SJCRH30 (cell line): ENCODE results near the gene SDR39U1. TPM values are rescaled to one million over a fixed set of nuclear protein-coding genes. Genes with fewer than 3 reads are reported as not detected.

Source experiments
- DNase-seq, 2 experiments: peaks; one replicate each; pipeline ENCODE4 v3.0.0-alpha.2; 2015 to 2020
- H3K27ac ChIP-seq: fragments of 250-450 bp; sonication (Bioruptor Pico); 2 replicates; pipeline ENCODE4 v1.5.1; 2020; ENCODE audit warnings: mild to moderate bottlenecking, moderate library complexity
- H3K27me3 ChIP-seq: fragments of 250-450 bp; sonication (Bioruptor Pico); 2 replicates; pipeline ENCODE4 v1.5.1; 2020; ENCODE audit warnings: mild to moderate bottlenecking, moderate library complexity
- H3K36me3 ChIP-seq: fragments of 250-450 bp; sonication (Bioruptor Pico); 2 replicates; pipeline ENCODE4 v1.5.1; 2020; ENCODE audit warnings: mild to moderate bottlenecking, moderate library complexity
- H3K4me1 ChIP-seq: fragments of 250-450 bp; sonication (Bioruptor Pico); 2 replicates; pipeline ENCODE4 v1.5.1; 2020; ENCODE audit warnings: mild to moderate bottlenecking, moderate library complexity
- H3K4me3 ChIP-seq: fragments of 250-450 bp; sonication (Bioruptor Pico); 2 replicates; pipeline ENCODE4 v1.5.1; 2020; ENCODE audit warnings: mild to moderate bottlenecking, moderate library complexity
- H3K9me3 ChIP-seq: fragments of 250-450 bp; sonication (Bioruptor Pico); replicated peaks from 2 replicates; pipeline ENCODE4 v1.5.1; 2020; ENCODE audit warnings: mild to moderate bottlenecking, moderate library complexity
- total RNA-seq: library from RNA; depleted of rRNA; stranded (reverse); fragments of >200 nt; shearing (Covaris generic); gene quantifications from 2 replicates; pipeline ENCODE4 v1.2.3, GENCODE V29; 2014

Gene SDR39U1
- total RNA-seq, 1 experiment from 2014 or later = 34.1 TPM

DNA sequence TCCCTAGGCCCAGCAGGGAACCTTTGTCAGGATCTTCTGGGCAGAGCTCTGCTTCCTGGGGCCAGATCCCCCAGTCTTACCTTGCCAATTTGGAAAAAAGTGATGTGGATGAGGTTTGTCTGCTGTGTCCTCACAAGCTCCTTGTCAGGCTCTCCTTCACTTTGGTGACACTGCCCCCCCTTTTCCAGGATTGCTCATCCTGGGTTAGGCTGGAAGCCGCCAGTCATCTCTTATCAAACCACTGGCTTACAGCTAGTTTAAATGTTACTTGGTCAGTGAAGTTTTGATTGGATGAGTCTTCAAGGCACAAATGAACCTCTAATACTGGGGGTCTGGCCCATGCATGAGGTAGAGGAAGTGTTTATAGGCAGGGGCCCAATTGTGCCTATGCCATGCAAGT is 28.5 kb downstream of the SDR39U1 start:
- no peak overlapping the region for H3K27ac ChIP-seq
- H3K4me3 ChIP-seq = no peak overlapping the region
- H3K36me3 ChIP-seq = no peaks in the 10 kb centered on the region
- H3K9me3 ChIP-seq = no peaks in the 10 kb centered on the region
- H3K27me3 ChIP-seq = no peaks in the 10 kb centered on the region
- no peak for DNase-seq
- H3K4me1 ChIP-seq = no peaks in the 10 kb centered on the region

DNA sequence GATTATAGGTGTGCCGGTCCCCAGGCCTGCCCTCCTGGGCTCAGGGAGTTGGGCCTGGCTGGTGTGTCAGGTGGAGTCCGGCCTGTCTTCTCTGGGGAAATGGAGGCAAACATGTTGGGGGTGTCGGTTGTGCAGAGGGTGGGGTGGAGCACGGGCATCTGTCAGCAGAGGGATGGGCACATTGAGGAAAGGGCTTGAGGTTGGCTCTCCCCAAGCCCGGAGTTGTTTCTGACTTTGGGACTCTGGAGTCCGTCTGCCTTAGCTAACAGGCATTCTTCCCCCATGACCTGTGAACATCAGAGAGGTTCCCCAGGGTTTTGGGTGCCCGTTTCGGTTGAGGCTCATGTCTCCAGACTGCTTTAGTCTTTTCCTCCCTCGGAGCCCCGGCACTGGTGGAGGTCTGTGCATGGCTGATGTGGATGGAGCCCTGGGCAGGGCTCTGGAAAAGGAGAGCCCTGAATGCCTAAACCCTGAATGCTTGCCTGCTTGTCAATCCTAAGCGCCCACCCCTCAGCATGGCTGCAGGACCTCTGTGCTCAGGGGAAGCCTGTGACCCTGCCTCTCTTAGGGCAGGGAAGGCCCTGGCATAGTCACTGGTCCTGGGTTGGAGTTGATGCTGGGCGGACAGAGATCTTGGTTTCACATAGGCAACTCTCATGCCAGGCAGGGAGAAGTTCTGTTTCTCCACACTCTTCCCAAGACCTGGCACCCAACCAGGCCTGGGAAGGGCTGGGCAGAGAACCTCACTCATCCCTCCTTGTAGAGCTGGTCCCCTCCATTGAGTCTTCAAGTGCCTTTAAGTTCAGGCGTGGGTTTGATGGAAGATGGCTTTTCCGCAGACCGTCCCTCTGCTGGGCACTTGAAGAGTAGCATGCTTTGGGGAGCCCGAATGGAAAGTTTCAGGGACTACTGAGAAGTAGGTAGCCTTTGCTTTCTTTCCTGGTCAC is 30.9 kb downstream of the SDR39U1 start:
- Histone ChIP-seq H3K36me3 (no peaks in the 10 kb centered on the region), H3K9me3 (no peaks in the 10 kb centered on the region), H3K4me1 (no peaks in the 10 kb centered on the region), H3K4me3 (no peak overlapping the region), H3K27ac (no peak overlapping the region), H3K27me3 (no peaks in the 10 kb centered on the region)
- DNase-seq = peak; percentile 35 to 71

DNA sequence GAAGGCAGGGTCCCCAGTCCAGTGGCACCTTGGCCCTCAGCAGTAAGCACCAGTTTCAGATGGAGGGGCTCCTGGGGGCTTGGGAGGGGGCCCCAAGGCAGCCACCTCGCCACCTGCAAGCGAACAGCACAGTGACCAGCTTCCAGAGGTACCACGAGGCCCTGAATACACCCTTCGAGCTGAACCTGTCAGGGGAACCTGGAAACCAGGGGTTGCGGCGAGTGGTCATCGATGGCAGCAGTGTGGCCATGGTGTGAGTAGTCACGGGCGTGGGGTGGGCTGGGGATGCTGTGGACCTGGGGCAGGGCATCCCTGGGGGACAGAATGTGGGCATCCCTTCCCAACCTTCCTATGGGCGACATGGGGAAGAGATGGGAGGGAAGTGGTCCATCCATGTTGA is 32.6 kb downstream of the SDR39U1 start:
- Histone ChIP-seq H3K9me3 (no peaks in the 10 kb centered on the region), H3K4me1 (no peaks in the 10 kb centered on the region), H3K27ac (no peak overlapping the region), H3K36me3 (no peaks in the 10 kb centered on the region), H3K4me3 (no peak overlapping the region), H3K27me3 (no peaks in the 10 kb centered on the region)
- no peak for DNase-seq

DNA sequence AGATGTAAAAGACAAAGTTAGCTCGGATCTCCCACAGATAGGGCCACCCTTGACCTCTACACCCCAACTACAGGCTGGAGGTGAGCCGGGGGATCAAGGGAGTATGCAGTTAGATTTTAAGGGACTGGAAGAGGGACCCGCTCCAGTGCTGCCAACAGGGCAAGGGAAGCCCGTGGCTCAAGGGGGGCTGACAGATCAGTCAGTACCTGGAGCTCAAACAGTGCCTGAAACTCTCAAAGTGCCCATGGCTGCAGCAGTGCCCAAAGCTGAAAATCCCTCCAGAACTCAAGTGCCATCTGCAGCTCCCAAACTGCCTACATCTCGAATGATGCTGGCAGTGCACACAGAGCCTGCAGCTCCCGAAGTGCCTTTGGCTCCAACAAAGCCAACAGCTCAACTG is 33.4 kb downstream of the SDR39U1 start:
- Histone ChIP-seq H3K36me3 (no peaks in the 10 kb centered on the region), H3K27ac (no peak overlapping the region), H3K9me3 (no peaks in the 10 kb centered on the region), H3K4me1 (no peaks in the 10 kb centered on the region), H3K27me3 (no peaks in the 10 kb centered on the region), H3K4me3 (no peak overlapping the region)
- no peak for DNase-seq

DNA sequence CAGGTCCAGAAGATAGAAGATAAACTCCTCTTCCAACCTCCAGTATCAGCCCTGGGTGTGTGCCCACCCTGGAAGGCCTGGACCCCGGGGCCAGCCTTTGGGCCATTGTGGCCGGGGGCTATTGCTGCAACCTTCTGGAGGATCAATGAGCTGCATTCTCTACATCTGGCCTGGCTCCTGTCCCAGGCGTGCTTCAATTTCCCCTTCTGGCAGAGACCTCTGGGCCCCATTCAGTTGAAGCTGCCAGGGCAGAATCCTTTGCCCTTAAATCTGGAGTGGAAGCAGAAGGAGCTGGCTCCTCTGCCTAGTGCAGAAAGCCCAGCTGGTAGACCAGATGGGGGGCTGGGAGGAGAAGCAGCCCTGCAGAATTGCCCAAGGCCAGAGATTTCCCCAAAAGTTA is 33.8 kb downstream of the SDR39U1 start:
- Histone ChIP-seq H3K4me1 (no peaks in the 10 kb centered on the region), H3K27me3 (no peaks in the 10 kb centered on the region), H3K36me3 (no peaks in the 10 kb centered on the region), H3K27ac (no peak overlapping the region), H3K4me3 (no peak overlapping the region), H3K9me3 (no peaks in the 10 kb centered on the region)
- no peak for DNase-seq

DNA sequence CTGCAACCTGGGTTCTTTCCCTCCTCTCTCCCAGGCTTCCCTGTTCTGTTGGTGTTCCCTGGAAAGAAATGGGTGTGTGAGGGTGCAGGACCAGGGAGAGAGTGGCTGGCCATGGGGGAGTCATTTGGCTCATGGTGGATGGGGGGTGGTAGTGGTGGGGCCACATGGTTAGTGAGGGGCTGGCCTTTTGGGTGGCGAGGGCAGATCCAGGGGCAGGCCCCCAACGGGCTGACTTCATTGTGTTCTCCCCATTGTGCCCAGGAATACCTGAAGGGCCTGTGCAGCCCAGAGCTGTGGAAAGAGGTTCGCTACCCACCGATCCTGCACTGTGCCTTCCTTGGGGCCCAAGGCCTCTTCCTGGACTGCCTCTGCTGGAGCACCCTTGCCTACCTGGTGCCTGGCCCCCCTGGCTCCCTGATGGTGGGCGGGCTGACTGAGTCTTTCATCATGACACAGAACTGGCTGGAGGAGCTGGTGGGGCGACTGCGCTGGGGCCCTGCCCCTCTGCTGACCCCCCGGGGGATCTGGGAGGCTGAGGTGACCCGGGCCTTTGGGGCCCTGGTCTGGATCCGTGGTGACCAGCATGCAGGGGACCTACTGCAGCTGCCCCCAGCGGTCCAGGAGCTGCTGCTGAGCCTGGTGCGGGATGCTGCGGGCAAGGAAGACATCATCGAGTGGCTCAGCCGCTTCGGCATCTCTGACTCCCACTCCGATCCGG is 34.8 kb downstream of the SDR39U1 start:
- no peak overlapping the region for H3K27ac ChIP-seq
- H3K9me3 ChIP-seq = no peaks in the 10 kb centered on the region
- DNase-seq = no peak
- no peaks in the 10 kb centered on the region for H3K36me3 ChIP-seq
- no peak overlapping the region for H3K4me3 ChIP-seq
- H3K27me3 ChIP-seq = no peaks in the 10 kb centered on the region
- 0 out of 2 replicates have a peak, but pooled peaks cover 4% of the 10 kb centered on the region for H3K4me1 ChIP-seq

DNA sequence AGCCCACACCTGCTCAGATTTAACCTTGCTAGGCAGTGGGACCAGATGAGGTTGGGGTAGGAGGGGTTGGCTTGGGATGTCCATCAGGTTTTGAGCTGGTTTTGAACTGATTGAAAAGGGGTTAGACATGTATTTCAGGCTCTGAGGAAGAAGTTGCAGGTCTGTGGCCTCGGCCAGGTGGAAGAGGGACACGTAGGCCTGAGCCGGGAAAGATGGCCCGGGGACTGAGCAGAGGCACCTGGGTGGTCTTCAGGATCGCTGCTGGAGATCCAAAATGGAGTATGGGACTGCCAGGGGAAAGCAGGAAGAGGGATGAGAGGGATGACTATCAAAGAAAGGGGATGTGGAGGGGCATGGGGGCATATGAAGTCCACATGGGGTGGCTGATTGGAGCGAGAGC is 36.2 kb downstream of the SDR39U1 start:
- no peak for DNase-seq
- Histone ChIP-seq H3K27ac (no peak overlapping the region), H3K9me3 (no peaks in the 10 kb centered on the region), H3K4me3 (no peak overlapping the region), H3K27me3 (no peaks in the 10 kb centered on the region), H3K4me1 (0 out of 2 replicates have a peak, but pooled peaks cover 4% of the 10 kb centered on the region), H3K36me3 (no peaks in the 10 kb centered on the region)

DNA sequence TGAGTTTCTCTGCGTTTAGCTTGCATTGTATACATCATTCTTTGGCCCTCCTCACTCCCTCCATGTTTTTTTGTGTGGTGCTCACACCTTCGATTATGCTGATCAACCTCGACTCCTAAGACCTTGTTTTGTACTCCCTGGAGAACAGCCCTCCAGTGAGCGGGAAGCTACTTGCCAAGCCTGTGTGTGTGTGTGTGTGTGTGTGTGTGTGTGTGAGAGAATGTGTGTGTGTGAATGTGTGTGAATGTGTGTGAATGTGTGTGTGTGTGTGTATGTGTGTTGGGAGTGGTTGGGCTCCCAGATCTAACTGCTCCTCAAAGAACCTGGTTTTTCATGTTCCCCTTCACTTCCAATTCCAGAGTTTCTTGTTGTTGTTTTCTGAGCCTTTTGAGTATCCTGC is 37.8 kb downstream of the SDR39U1 start:
- Histone ChIP-seq H3K4me1 (0 out of 2 replicates have a peak, but pooled peaks cover 4% of the 10 kb centered on the region), H3K9me3 (no peaks in the 10 kb centered on the region)
- no peak for DNase-seq

DNA sequence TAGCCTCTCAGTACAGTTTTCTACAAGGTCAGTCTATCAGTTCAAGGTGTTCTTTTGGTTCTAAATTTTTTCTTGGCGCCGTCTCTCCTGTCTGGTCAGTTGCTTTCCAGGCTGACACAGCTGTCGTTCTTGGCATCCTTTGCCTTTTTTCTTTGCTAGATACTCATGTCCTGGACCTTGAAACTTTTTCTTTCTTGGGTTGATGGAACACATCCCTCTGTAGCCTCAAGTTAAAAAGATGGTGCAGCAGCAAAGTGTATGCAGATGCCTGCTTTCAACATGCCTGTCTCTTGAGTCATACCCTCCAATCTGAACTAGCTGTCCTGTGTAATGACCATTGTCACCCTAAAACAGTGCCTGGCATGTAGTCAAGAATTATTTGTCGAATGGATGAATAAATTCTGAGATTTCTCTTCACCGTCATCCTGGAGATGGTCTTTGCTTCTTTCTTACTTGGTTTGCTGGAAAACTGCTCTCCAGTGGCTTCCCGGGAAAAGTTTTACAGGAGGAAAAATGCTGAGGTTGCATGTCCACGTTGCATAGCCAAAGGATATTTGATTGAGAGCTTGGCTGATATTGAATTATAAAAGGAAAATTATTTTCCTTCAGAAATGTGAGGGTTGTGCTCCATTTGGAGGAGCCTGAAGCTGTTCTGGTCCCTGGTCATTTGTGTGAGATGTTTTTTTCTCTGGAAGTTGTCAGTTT is 39.1 kb downstream of the SDR39U1 start:
- H3K4me3 ChIP-seq = no peak overlapping the region
- no peak overlapping the region for H3K27ac ChIP-seq
- 0 out of 2 replicates have a peak, but pooled peaks cover 4% of the 10 kb centered on the region for H3K4me1 ChIP-seq
- H3K36me3 ChIP-seq = no peaks in the 10 kb centered on the region
- no peaks in the 10 kb centered on the region for H3K9me3 ChIP-seq
- no peak for DNase-seq
- H3K27me3 ChIP-seq = no peaks in the 10 kb centered on the region

More for the DNA sequence above, 37.8 kb downstream of the SDR39U1 start:
- Histone ChIP-seq H3K4me3 (no peak overlapping the region), H3K27me3 (no peaks in the 10 kb centered on the region), H3K27ac (no peak overlapping the region), H3K36me3 (no peaks in the 10 kb centered on the region)

DNA sequence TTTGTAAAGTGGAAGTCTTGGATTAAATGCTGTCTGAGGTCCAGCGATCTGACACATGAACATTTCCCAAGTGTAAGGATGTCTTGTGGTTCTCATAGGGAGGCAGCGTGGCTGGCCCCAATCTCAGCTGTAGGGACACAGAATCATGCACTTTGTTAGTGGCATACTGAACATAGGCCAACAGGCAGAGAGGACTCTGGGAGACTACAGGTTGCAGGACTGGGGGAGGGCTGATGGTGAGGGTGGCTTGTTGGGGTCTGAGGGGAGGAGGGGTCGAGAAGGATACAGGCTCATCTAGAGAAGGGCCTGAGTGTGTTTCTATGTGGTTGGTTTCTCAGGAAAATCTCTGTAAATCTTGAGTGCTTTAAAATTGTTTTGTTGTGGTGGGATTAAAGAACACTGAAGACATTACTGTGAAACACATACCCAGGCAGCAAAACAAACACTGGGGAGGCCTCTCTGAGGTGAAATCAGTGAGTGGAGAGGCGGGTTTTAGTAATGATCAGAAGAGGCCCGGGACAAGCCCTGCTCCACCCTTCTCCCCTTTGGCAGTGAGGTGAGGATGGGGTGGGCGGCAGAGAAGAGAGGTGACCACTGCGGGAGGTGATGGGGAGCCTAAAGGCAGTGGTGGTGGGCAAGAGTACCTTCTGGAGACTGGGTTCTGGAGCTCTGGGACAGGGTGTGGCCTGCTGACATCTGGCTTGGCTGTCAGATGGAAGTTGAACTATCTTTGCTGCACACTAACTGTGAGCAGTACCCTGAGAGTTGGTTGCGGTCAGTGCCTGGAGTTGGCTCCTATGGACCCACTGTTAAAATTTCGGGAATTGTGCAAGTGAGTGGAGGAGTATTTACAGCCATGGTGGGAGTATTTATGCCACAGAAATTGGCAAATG is 40.5 kb downstream of the SDR39U1 start:
- Histone ChIP-seq H3K36me3 (no peaks in the 10 kb centered on the region), H3K27ac (no peak overlapping the region), H3K9me3 (no peaks in the 10 kb centered on the region), H3K27me3 (no peaks in the 10 kb centered on the region), H3K4me1 (peaks cover 9% of the 10 kb centered on the region; the same call in 1 of the 2 replicates), H3K4me3 (no peak overlapping the region)
- DNase-seq = no peak

DNA sequence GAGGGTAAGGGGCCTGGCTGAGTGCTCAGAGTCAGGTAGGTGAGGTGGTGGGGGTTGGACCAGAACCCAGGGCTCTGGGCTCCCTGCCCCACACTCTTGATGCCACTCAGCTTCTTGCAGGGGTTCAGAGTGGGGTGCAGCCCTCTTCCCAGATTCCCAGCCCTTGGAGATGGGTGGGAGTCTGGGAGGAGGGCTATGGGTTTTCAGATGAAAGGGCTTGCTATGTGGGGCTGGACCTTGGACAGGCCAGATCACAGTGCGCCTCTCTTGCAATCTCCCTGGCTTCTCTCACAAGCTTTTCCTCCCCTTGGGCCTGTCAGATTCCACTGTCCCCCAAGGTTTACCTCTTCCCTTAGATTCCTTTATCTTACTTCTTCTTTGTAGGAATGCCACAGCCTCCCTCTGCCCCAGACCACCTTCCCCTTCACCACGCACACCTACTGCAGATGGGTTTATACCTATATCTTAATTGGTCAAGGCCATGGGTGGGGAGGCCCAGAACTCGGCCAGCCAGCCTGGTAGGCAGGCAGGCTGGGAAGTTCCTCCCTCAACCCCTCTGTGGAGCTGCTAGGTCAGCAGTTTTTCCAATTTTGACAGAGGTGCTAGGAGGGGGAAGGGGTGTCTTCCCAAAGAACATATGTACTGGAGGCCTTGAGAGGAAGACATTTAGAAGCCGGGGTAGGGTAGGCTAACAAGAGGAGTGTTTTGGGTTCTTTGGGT is 42.4 kb downstream of the SDR39U1 start:
- Histone ChIP-seq H3K27me3 (no peaks in the 10 kb centered on the region), H3K27ac (no peak overlapping the region), H3K4me1 (peaks cover 9% of the 10 kb centered on the region; the same call in 1 of the 2 replicates), H3K4me3 (no peak overlapping the region), H3K36me3 (no peaks in the 10 kb centered on the region), H3K9me3 (no peaks in the 10 kb centered on the region)
- no peak for DNase-seq

DNA sequence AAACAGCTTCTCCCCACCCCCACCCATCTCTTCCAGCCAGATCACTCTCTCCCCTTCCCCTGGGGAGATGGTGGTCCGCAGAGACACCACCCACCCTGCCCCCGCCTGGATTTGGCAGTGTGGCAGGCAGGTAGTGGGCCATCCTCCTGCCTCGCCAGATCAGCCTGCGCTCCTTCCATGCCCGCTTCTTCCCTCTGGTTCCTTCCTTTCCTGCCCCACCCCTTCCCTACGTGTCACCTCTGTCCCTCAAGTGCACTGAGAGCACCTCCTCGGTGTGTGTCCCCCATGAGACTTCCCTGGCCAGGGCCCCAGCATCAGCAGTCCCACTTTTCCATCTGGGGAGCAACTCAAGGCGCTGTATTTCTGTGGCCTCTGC is 43.1 kb downstream of the SDR39U1 start:
- Histone ChIP-seq H3K27ac (no peak overlapping the region), H3K4me1 (peaks cover 9% of the 10 kb centered on the region; the same call in 1 of the 2 replicates), H3K27me3 (no peaks in the 10 kb centered on the region)

DNA sequence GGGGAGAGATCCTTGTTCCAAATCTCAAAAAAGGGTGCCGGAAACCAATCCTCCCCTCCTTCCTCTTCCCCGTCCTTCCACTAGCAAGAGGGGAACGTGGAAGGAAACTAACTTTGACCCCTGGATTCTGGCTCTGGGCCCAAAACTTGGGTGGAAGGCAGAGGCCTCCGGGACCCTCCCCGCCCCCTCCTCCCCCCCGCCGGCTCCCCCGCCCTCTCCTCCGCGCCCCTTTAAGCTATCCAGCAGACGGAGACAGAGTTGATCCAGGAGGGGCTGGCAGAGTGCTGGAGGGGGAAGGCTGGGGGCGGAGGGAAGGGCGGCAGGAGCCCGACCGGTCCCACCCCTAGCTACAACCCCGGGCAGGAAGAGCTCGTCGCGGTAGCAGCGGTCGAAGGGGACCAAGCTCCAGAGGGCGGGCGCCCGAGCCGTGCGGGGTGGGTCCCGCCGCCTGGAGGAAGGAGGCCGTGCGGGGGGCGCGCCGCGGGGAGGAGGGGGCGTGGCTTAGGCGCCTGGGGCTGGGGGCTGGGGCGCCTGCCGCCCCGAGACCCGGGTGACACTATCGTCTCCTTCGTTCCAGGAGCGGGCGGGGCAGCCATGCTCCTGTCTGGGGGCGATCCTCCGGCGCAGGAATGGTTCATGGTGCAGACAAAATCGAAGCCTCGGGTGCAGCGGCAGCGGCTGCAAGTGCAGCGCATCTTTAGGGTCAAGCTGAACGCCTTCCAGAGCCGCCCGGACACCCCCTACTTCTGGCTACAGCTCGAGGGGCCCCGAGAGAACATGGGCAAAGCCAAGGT is 43.7 kb downstream of the SDR39U1 start, which contains the start of gene NYNRIN:
Gene NYNRIN, plus strand, starts transcription at position 351 of the 794 bp plus-strand sequence. Its CDS starts 244 bp downstream, at position 595.
- Histone ChIP-seq H3K27me3 (no peaks in the 10 kb centered on the region), H3K4me1 (peaks cover 9% of the 10 kb centered on the region; the same call in 1 of the 2 replicates), H3K27ac (no peak within 1 kb of the TSS; the same call in 1 of the 2 replicates), H3K4me3 (peak within 1 kb of the TSS; percentile 64), H3K36me3 (no peaks in the 10 kb centered on the region), H3K9me3 (no peaks in the 10 kb centered on the region)
- DNase-seq = peak; percentile 69 to 76

More for the DNA sequence above, 43.1 kb downstream of the SDR39U1 start:
- Histone ChIP-seq H3K36me3 (no peaks in the 10 kb centered on the region), H3K4me3 (peak overlapping the region; percentile 64), H3K9me3 (no peaks in the 10 kb centered on the region)
- DNase-seq = no peak
